ENCODE results near the gene SPN. TPM values are rescaled to one million over a fixed set of nuclear protein-coding genes. Genes with fewer than 3 reads are reported as not detected.

The SPN gene
- total and polyA plus RNA-seq, 9 of the 15 experiments (the other 6 are each of a cell fraction or from before 2014, with no cell fraction given), result 24.3 to 225 (median 79.4) TPM

DNA sequence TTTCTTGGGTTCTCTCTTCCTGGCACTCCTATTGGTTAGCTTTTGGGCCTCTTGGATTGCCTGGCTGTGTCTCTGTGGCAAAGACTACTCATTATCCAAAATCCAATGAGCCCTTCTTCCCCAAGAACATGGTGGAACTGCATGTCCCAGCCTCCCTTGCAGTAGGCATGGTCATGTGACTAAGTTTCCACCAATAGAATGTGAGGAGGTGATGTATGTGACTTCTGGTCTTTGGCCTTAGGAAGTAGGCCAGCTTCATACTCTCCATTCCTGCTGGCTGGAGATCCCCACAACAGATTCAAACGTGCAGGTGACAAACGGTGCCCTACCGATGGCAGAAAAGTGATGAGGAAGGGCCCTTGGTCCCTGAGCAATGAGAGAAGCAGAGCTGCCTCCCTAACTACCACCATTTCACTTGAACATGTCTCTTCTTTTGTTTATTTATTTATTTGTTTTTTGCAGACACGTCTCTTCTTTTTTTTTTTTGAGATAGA lies 17.3 kb upstream of the SPN start:
- ATAC-seq (peak; percentile 94), FAIRE-seq (peak; percentile 93), DNase-seq (ENCODE audit: extremely low read depth in 1 of 4, low spot score in 3 of 4) (peak; percentile 79 to 87 (median 87))
- CTCF ChIA-PET (ENCODE audit: low intra/inter-chr PET ratio), result no interaction called here
- H3K9me3 ChIP-seq (replicated peaks; ENCODE audit: control insufficient read depth, insufficient read depth, low read depth, low read length), result no peaks in the 10 kb centered on the region
- POLR2A ChIA-PET, result interaction anchor here (0.5 to 1.1 kb wide), 5 partner anchors 9 to 133 kb away, joined by 3 to 5 read pairs (median 3); partner anchors contain the start of gene SPN
- 33% methylated on average over 4 of the region's 4 CpGs for WGBS (ENCODE audit: insufficient coverage, low coverage, missing lambda C conversion rate)
- in situ Hi-C loops (cut with MboI), result no loop called here
- no peaks in the 10 kb centered on the region for H3K36me3 ChIP-seq (ENCODE audit: control insufficient read depth, insufficient read depth, low read length)
- no peaks in the 10 kb centered on the region for H3K9me1 ChIP-seq (ENCODE audit: control insufficient read depth, insufficient read depth, low read length)
- no peaks in the 10 kb centered on the region for H3K79me2 ChIP-seq (ENCODE audit: control insufficient read depth, insufficient read depth, low read length)
- H3K4me1 ChIP-seq (replicated peaks in 1 of 2; ENCODE audit: control insufficient read depth in 2 of 2, insufficient read depth in 2 of 2, low read length in 2 of 2), result peaks cover 29 to 35% of the 10 kb centered on the region in 2 experiments
- no peaks in the 10 kb centered on the region for H4K20me1 ChIP-seq (replicated peaks; ENCODE audit: control insufficient read depth, insufficient read depth, low read length)
- H3K27ac ChIP-seq (ENCODE audit: extremely low read depth, low read depth, low read length), result peak overlapping the region; percentile 66
- intact Hi-C loops (cut with micrococcal nuclease), result loop anchor here (2.0 kb wide), 1 partner anchor 17 kb away; the partner anchor contains the start of gene SPN
- H3K27me3 ChIP-seq (ENCODE audit: control insufficient read depth in 2 of 2, insufficient read depth in 2 of 2, low read length in 2 of 2), result no peaks in the 10 kb centered on the region
- peak overlapping the region; percentile 86 for H2AFZ ChIP-seq (ENCODE audit: low read depth, low read length)
- H3K4me3 ChIP-seq, result no peak overlapping the region
- H3K9ac ChIP-seq (ENCODE audit: insufficient read depth in 1 of 2, low read depth in 2 of 2, low read length in 2 of 2), result no peak overlapping the region
- 0 out of 2 replicates have a peak overlapping the region, but pooled peaks have one; percentile 47 for H3K4me2 ChIP-seq (ENCODE audit: insufficient read depth, low read length)
- BruUV-seq (replicated peaks), result no TSS peak
- TF ChIP-seq YBX1 (IDR thresholded peaks at IDR 0.05) (no peak), SIX5 (IDR thresholded peaks at IDR 0.05; ENCODE audit: borderline replicate concordance in 1 of 2, insufficient read depth in 1 of 2, low read depth in 1 of 2, low read length in 2 of 2) (peak; percentile 71 to 75), TOE1 (IDR thresholded peaks at IDR 0.05; ENCODE audit: borderline replicate concordance) (peak; percentile 99), TOE1 (CRISPR knock-in tag; IDR thresholded peaks at IDR 0.05; ENCODE audit: borderline replicate concordance, low read depth) (no peak), ARNT (IDR thresholded peaks at IDR 0.05) (peak in 1 of 2 experiments; percentile 83; a peak in 1 of 4 replicates), CREB1 (IDR thresholded peaks at IDR 0.05) (no peak), CREB1 (CRISPR knock-in tag; IDR thresholded peaks at IDR 0.05) (no peak), POLR3A (IDR thresholded peaks at IDR 0.05; ENCODE audit: borderline replicate concordance, extremely low read depth, insufficient read depth, insufficient read length) (no peak), SNIP1 (IDR thresholded peaks at IDR 0.05; ENCODE audit: low read depth) (no peak), JUNB (CRISPR knock-in tag; conservative IDR thresholded peaks at IDR 0.05) (no peak), TFAM (CRISPR knock-in tag; conservative IDR thresholded peaks at IDR 0.05) (no peak), FOXP1 (CRISPR knock-in tag; IDR thresholded peaks at IDR 0.05) (no peak), HNRNPL (IDR thresholded peaks at IDR 0.05; ENCODE audit: low read depth, low read length) (no peak)
- TF ChIP-seq, protein P1, sequence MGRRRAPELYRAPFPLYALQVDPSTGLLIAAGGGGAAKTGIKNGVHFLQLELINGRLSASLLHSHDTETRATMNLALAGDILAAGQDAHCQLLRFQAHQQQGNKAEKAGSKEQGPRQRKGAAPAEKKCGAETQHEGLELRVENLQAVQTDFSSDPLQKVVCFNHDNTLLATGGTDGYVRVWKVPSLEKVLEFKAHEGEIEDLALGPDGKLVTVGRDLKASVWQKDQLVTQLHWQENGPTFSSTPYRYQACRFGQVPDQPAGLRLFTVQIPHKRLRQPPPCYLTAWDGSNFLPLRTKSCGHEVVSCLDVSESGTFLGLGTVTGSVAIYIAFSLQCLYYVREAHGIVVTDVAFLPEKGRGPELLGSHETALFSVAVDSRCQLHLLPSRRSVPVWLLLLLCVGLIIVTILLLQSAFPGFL (CRISPR knock-in tag; IDR thresholded peaks at IDR 0.05), result no peak
- TF ChIP-seq, protein P2, sequence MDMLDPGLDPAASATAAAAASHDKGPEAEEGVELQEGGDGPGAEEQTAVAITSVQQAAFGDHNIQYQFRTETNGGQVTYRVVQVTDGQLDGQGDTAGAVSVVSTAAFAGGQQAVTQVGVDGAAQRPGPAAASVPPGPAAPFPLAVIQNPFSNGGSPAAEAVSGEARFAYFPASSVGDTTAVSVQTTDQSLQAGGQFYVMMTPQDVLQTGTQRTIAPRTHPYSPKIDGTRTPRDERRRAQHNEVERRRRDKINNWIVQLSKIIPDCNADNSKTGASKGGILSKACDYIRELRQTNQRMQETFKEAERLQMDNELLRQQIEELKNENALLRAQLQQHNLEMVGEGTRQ (CRISPR knock-in tag; IDR thresholded peaks at IDR 0.05), result peak; percentile 96
- TF ChIP-seq, protein P3, sequence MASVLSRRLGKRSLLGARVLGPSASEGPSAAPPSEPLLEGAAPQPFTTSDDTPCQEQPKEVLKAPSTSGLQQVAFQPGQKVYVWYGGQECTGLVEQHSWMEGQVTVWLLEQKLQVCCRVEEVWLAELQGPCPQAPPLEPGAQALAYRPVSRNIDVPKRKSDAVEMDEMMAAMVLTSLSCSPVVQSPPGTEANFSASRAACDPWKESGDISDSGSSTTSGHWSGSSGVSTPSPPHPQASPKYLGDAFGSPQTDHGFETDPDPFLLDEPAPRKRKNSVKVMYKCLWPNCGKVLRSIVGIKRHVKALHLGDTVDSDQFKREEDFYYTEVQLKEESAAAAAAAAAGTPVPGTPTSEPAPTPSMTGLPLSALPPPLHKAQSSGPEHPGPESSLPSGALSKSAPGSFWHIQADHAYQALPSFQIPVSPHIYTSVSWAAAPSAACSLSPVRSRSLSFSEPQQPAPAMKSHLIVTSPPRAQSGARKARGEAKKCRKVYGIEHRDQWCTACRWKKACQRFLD (CRISPR knock-in tag; IDR thresholded peaks at IDR 0.05), result peak; percentile 67; the same call in 1 of the 2 replicates
- TF ChIP-seq, protein P4, sequence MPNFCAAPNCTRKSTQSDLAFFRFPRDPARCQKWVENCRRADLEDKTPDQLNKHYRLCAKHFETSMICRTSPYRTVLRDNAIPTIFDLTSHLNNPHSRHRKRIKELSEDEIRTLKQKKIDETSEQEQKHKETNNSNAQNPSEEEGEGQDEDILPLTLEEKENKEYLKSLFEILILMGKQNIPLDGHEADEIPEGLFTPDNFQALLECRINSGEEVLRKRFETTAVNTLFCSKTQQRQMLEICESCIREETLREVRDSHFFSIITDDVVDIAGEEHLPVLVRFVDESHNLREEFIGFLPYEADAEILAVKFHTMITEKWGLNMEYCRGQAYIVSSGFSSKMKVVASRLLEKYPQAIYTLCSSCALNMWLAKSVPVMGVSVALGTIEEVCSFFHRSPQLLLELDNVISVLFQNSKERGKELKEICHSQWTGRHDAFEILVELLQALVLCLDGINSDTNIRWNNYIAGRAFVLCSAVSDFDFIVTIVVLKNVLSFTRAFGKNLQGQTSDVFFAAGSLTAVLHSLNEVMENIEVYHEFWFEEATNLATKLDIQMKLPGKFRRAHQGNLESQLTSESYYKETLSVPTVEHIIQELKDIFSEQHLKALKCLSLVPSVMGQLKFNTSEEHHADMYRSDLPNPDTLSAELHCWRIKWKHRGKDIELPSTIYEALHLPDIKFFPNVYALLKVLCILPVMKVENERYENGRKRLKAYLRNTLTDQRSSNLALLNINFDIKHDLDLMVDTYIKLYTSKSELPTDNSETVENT (CRISPR knock-in tag; IDR thresholded peaks at IDR 0.05), result no peak
